ENCODE data around the gene EEF1A2. TPM values are rescaled to one million over a fixed set of nuclear protein-coding genes. Genes with fewer than 3 reads are reported as not detected.

The EEF1A2 gene
- total RNA-seq, 6 experiments from 2014 or later: 0.22 to 153 (median 1.0) TPM

DNA sequence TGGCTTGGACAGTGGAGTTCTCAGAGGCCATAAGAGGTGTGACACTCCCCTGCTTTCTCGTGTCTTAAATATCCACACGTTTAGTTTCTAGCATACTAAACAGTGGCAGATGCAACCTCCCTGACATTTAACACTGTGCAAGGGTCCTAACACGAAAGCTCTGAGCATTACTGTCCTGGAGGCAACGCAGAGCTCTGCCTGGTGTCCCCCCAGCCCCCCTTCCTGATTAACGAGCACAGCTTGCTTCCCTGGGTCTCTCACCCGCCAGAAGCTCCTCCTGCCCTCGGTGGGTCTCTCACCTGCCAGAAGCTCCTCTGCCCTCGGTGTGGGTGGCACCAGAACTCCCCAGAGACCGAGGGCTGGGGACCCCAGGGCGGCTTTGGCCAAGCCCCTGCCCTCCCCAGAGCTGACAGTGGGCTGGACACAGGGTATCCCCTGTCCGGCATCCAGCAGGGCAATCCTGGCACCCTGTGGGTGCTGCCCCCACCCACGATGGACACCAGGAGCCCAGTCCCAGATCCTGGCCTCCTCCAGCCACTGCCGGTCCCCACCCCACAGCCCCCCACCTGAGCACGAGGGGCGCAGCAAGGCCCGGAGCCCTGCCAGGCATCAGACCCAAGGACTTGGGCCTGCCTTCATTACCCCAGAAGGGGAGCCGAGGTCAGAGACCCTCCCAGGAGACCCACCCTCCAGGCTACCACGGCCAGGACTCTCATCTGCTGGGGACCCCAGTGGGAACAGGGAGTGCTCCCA, 14.1 kb downstream of the EEF1A2 start:
- no peak for TF ChIP-seq CTCF (IDR thresholded peaks at IDR 0.05)
- no peak for TF ChIP-seq POLR2A (IDR thresholded peaks at IDR 0.05)
- H3K4me3 ChIP-seq: no peak overlapping the region
- intact Hi-C loops (cut with DNase I): no loop called here
- no peaks in the 10 kb centered on the region for H3K36me3 ChIP-seq
- DNase-seq: no peak
- H3K9me3 ChIP-seq: no peaks in the 10 kb centered on the region
- H3K27me3 ChIP-seq: no peaks in the 10 kb centered on the region
- no peaks in the 10 kb centered on the region for H3K4me1 ChIP-seq
- no peak for ATAC-seq
- 35% methylated on average over 8 of the region's 18 CpGs for WGBS (ENCODE audit: insufficient coverage, low coverage, low lambda C conversion rate, missing lambda C conversion rate)
- no peak overlapping the region for H3K27ac ChIP-seq

- H3K4me1 ChIP-seq: no peaks in the 10 kb centered on the region
- intact Hi-C loops (cut with DNase I): no loop called here
- DNase-seq (no peak), ATAC-seq (no peak)
- WGBS (ENCODE audit: insufficient coverage, low coverage, low lambda C conversion rate, missing lambda C conversion rate): 40% methylated on average over 1 of the region's 17 CpGs
- H3K4me3 ChIP-seq: no peak overlapping the region
- no peaks in the 10 kb centered on the region for H3K36me3 ChIP-seq
- H3K9me3 ChIP-seq: no peaks in the 10 kb centered on the region
- TF ChIP-seq POLR2A (IDR thresholded peaks at IDR 0.05) (no peak), CTCF (IDR thresholded peaks at IDR 0.05) (no peak)
- H3K27ac ChIP-seq: no peak overlapping the region
- H3K27me3 ChIP-seq: no peaks in the 10 kb centered on the region
Observed at GRCh38 chr20:63484236-63484635, 14.6 kb downstream of the EEF1A2 start.

DNA sequence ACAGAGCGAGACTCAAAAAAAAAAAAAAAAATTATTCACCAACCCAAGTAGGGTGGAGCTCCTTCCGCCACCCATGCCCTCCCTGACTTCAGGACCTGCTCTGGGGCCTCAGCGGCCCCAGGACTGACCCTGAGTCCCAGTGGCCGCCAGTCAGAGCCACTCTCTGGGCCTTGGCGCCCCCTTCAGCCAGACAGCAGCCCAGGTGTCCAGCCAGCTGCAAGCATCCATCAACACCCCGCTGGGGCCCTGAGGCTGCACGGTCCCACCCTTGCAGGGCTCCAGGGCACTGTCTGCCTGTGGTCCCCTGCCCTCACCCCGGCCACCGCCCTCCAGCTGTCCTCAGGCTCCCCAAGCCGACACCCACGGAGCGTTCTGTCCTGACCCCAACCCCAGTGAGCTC, 15.0 kb downstream of the EEF1A2 start:
- Histone ChIP-seq H3K4me3 (no peak overlapping the region), H3K4me1 (no peaks in the 10 kb centered on the region), H3K27me3 (no peaks in the 10 kb centered on the region), H3K9me3 (no peaks in the 10 kb centered on the region), H3K27ac (no peak overlapping the region), H3K36me3 (no peaks in the 10 kb centered on the region)
- ATAC-seq (no peak), DNase-seq (no peak)
- TF ChIP-seq POLR2A (IDR thresholded peaks at IDR 0.05) (no peak), CTCF (IDR thresholded peaks at IDR 0.05) (no peak)
- 60% methylated on average over 3 of the region's 12 CpGs for WGBS (ENCODE audit: insufficient coverage, low coverage, low lambda C conversion rate, missing lambda C conversion rate)
- intact Hi-C loops (cut with DNase I): no loop called here

GRCh38 chr20:63482021-63482587, 16.8 kb downstream of the EEF1A2 start:
- Histone ChIP-seq H3K27ac (no peak overlapping the region), H3K4me1 (no peaks in the 10 kb centered on the region), H3K4me3 (no peak overlapping the region), H3K9me3 (no peaks in the 10 kb centered on the region), H3K27me3 (no peaks in the 10 kb centered on the region), H3K36me3 (no peaks in the 10 kb centered on the region)
- TF ChIP-seq CTCF (IDR thresholded peaks at IDR 0.05) (no peak), POLR2A (IDR thresholded peaks at IDR 0.05) (no peak)
- ATAC-seq: no peak
- DNase-seq: no peak
- 38% methylated on average over 5 of the region's 11 CpGs for WGBS (ENCODE audit: insufficient coverage, low coverage, low lambda C conversion rate, missing lambda C conversion rate)
- intact Hi-C loops (cut with DNase I): no loop called here

Data from right lobe of liver (tissue), 6 donors.